A673 (cell line): ENCODE measurements around the gene ANK3. TPM values are rescaled to one million over a fixed set of nuclear protein-coding genes. Genes with fewer than 3 reads are reported as not detected.
A peak's percentile ranks its signal among the peaks of the same experiment; 100 is the strongest.

Experiments used
- BruUV-seq: library from RNA; stranded (reverse); fragments of 400-500 nt; replicated peaks from 2 replicates; lab custom pipeline; 2021; lab: Mats Ljungman, UMichigan
- CTCF ChIA-PET: fragments of 300-600 bp; sonication (Branson Sonifier 250); formaldehyde crosslinking; loops from one replicate; lab custom pipeline; 2022; ENCODE audit warnings: antibody characterized with exemption; lab: Charles Lee
- POLR2A ChIA-PET: fragments of 300-600 bp; sonication (Branson Sonifier 250); formaldehyde crosslinking; loops from one replicate; lab custom pipeline; 2022; ENCODE audit warnings: antibody characterized with exemption; ENCODE audit not compliant: low non-redundant PET; lab: Charles Lee
- DNase-seq: peaks from one replicate; pipeline ENCODE4 v3.0.0-alpha.2; 2015; ENCODE audit warnings: low spot score
- H3K27ac ChIP-seq: fragments of 200-600 bp; sonication (generic); 2 replicates; pipeline ENCODE4 v1.5.1; 2016; ENCODE audit warnings: mixed run types, low read depth, mild to moderate bottlenecking, mixed read lengths, antibody characterized with exemption, low read length; ENCODE audit not compliant: poor library complexity, severe bottlenecking
- H3K27me3 ChIP-seq: fragments of 200-600 bp; sonication (generic); replicated peaks from 2 replicates; pipeline ENCODE4 v1.6.1; 2017; ENCODE audit warnings: mixed run types, low read depth, mild to moderate bottlenecking, mixed read lengths, antibody characterized with exemption, low read length; ENCODE audit not compliant: insufficient read depth, poor library complexity
- H3K36me3 ChIP-seq: fragments of 200-600 bp; sonication (generic); 2 replicates; pipeline ENCODE4 v1.6.1; 2016; ENCODE audit warnings: mixed run types, mild to moderate bottlenecking, mixed read lengths, antibody characterized with exemption, low read length; ENCODE audit not compliant: insufficient read depth, poor library complexity, severe bottlenecking
- H3K4me1 ChIP-seq: fragments of 200-600 bp; sonication (generic); 2 replicates; pipeline ENCODE4 v1.6.1; 2017; ENCODE audit warnings: mixed run types, mild to moderate bottlenecking, mixed read lengths, antibody characterized with exemption, low read length; ENCODE audit not compliant: insufficient read depth, poor library complexity, severe bottlenecking
- H3K4me3 ChIP-seq: fragments of 200-600 bp; sonication (generic); 2 replicates; pipeline ENCODE4 v1.5.1; 2016; ENCODE audit warnings: low read depth, mixed run types, mild to moderate bottlenecking, mixed read lengths, low read length; ENCODE audit not compliant: poor library complexity, severe bottlenecking
- H3K9me3 ChIP-seq: fragments of 200-600 bp; sonication (generic); 2 replicates; pipeline ENCODE4 v1.6.1; 2016; ENCODE audit warnings: mixed run types, low read depth, mild to moderate bottlenecking, mixed read lengths, antibody characterized with exemption, low read length; ENCODE audit not compliant: poor library complexity, severe bottlenecking
- CTCF ChIP-seq: fragments of 300-800, 200-600 bp; sonication (generic); conservative IDR thresholded peaks from 2 replicates; pipeline ENCODE4 v1.5.1; 2017; ENCODE audit warnings: low read depth, mild to moderate bottlenecking, antibody characterized with exemption, low read length, moderate library complexity, mixed read lengths
- EZH2 ChIP-seq: fragments of 200-600 bp; sonication (generic); IDR thresholded peaks from 2 replicates; pipeline ENCODE4 v1.6.1; 2017; ENCODE audit warnings: borderline replicate concordance, low read depth, mild to moderate bottlenecking, mixed read lengths, antibody characterized with exemption, low read length; ENCODE audit not compliant: poor library complexity, severe bottlenecking
- intact Hi-C: fragments of 100-400 bp; cut with micrococcal nuclease; formaldehyde crosslinking; loops from one replicate; pipeline ENCODE4 v1.10.0; 2022; ENCODE audit not compliant: unreplicated experiment
- total RNA-seq: library from RNA; stranded (reverse); gene quantifications from 2 replicates; pipeline ENCODE4 v1.2.3, GENCODE V29; 2021

The ANK3 gene
- total RNA-seq, 1 experiment from 2014 or later: 13.5 TPM

GRCh38 chr10:60414877-60415585 lies 25.4 kb upstream of the ANK3 start:
- no peak for TF ChIP-seq CTCF
- no peak for TF ChIP-seq EZH2
- intact Hi-C loops: no loop called here
- no peaks in the 10 kb centered on the region for H3K4me1 ChIP-seq
- no peak overlapping the region for H3K4me3 ChIP-seq
- H3K27ac ChIP-seq: no peak overlapping the region
- BruUV-seq: no TSS peak
- ChIA-PET CTCF (no interaction called here), POLR2A (no interaction called here)
- no peaks in the 10 kb centered on the region for H3K9me3 ChIP-seq
- H3K36me3 ChIP-seq: no peaks in the 10 kb centered on the region
- no peaks in the 10 kb centered on the region for H3K27me3 ChIP-seq
- peak; percentile 54 for DNase-seq

- Histone ChIP-seq H3K27me3 (no peaks in the 10 kb centered on the region), H3K36me3 (no peaks in the 10 kb centered on the region), H3K27ac (no peak overlapping the region), H3K4me3 (no peak overlapping the region), H3K4me1 (no peaks in the 10 kb centered on the region), H3K9me3 (no peaks in the 10 kb centered on the region)
- TF ChIP-seq EZH2: no peak
- no peak for TF ChIP-seq CTCF
- ChIA-PET POLR2A (no interaction called here), CTCF (no interaction called here)
- BruUV-seq: no TSS peak
- no peak for DNase-seq
- intact Hi-C loops: no loop called here
These were observed 24.4 kb upstream of the ANK3 start for GRCh38 chr10:60414111-60414510.

GRCh38 chr10:60413306-60414012 lies 23.8 kb upstream of the ANK3 start:
- ChIA-PET CTCF (no interaction called here), POLR2A (no interaction called here)
- H3K27me3 ChIP-seq: no peaks in the 10 kb centered on the region
- no TSS peak for BruUV-seq
- no peak overlapping the region for H3K4me3 ChIP-seq
- H3K36me3 ChIP-seq: no peaks in the 10 kb centered on the region
- H3K4me1 ChIP-seq: no peaks in the 10 kb centered on the region
- DNase-seq: no peak
- TF ChIP-seq EZH2 (no peak), CTCF (no peak)
- no peak overlapping the region for H3K27ac ChIP-seq
- no peaks in the 10 kb centered on the region for H3K9me3 ChIP-seq
- intact Hi-C loops: no loop called here
